T-helper 17 cell (primary cell): ENCODE measurements around the gene TAOK3. TPM values are rescaled to one million over a fixed set of nuclear protein-coding genes. Genes with fewer than 3 reads are reported as not detected.
A peak's percentile ranks its signal among the peaks of the same experiment; 100 is the strongest.
"Not testable (repeated sequence)": the region's sequence is repeated elsewhere in the genome, so short reads cannot be mapped to it uniquely, and the experiment has no call there.

Source experiments
- ATAC-seq: fragments of 150-1000 bp; cut with Tn5 transposase; 2 replicates; pipeline ENCODE4 v1.10.0; 2021; ENCODE audit warnings: mild to moderate bottlenecking, moderate library complexity
- DNase-seq, 3 donors: peaks; one replicate each; pipeline versions ENCODE4 v3.0.0 to v3.0.0-alpha.2; 2020 to 2021
- H3K9me3 ChIP-seq: one replicate; pipeline ENCODE4 v1.7.0; 2013; ENCODE audit warnings: low read length, mild to moderate bottlenecking; ENCODE audit not compliant: control insufficient read depth, poor library complexity, severe bottlenecking
- H3K27ac Mint-ChIP-seq: one replicate; pipeline ENCODE4 v1.8.0; 2022; ENCODE audit warnings: mild to moderate bottlenecking, moderate library complexity, mixed read lengths
- H3K27me3 Mint-ChIP-seq: one replicate; pipeline ENCODE4 v1.8.0; 2022; ENCODE audit warnings: mixed read lengths
- H3K36me3 Mint-ChIP-seq: one replicate; pipeline ENCODE4 v1.8.0; 2022; ENCODE audit warnings: low read depth, mixed read lengths
- H3K4me1 Mint-ChIP-seq: one replicate; pipeline ENCODE4 v1.8.0; 2022; ENCODE audit warnings: mild to moderate bottlenecking, mixed read lengths
- H3K4me3 Mint-ChIP-seq: one replicate; pipeline ENCODE4 v1.8.0; 2022; ENCODE audit warnings: mild to moderate bottlenecking, moderate library complexity, mixed read lengths
- total RNA-seq, 4 donors: library from RNA in 2 of 4; stranded (reverse) in 2 of 4; gene quantifications; one replicate each; pipeline ENCODE4 v1.2.3 and lab custom pipeline; 2022 to 2026

The TAOK3 gene
- total RNA-seq, 2 donors from 2014 or later = 77.8 to 82.2 TPM

- Mint-ChIP-seq H3K27me3 (no peaks in the 10 kb centered on the region), H3K4me1 (peaks cover 20% of the 10 kb centered on the region), H3K36me3 (peaks cover 2% of the 10 kb centered on the region), H3K4me3 (no peak overlapping the region), H3K27ac (no peak overlapping the region)
- no peaks in the 10 kb centered on the region for H3K9me3 ChIP-seq
- no peak for DNase-seq
- ATAC-seq = no peak
These were observed 231.9 kb downstream of the TAOK3 start for GRCh38 chr12:118140825-118141224.

- ATAC-seq = no peak
- Mint-ChIP-seq H3K4me3 (peak overlapping the region; percentile 95), H3K4me1 (peaks cover 21% of the 10 kb centered on the region), H3K27me3 (no peaks in the 10 kb centered on the region), H3K27ac (peak overlapping the region; percentile 93), H3K36me3 (peaks cover 2% of the 10 kb centered on the region)
- DNase-seq = no peak
- no peaks in the 10 kb centered on the region for H3K9me3 ChIP-seq
These were observed 235.5 kb downstream of the TAOK3 start for GRCh38 chr12:118137148-118137678.

- no peak for DNase-seq
- Mint-ChIP-seq H3K4me3 (peak overlapping the region; percentile 95), H3K27me3 (no peaks in the 10 kb centered on the region), H3K27ac (peak overlapping the region; percentile 93), H3K36me3 (peaks cover 2% of the 10 kb centered on the region), H3K4me1 (peaks cover 25% of the 10 kb centered on the region)
- H3K9me3 ChIP-seq = no peaks in the 10 kb centered on the region
- peak; percentile 18 for ATAC-seq
These were observed 236.1 kb downstream of the TAOK3 start for GRCh38 chr12:118136559-118137003.

GRCh38 chr12:118135788-118136558, 236.7 kb downstream of the TAOK3 start, which contains the start of gene PEBP1:
Gene PEBP1, plus strand, starts transcription at chr12:118136124. Its CDS starts 86 bp downstream, at chr12:118136210.
- peaks cover 2% of the 10 kb centered on the region for H3K36me3 Mint-ChIP-seq
- H3K27me3 Mint-ChIP-seq = no peaks in the 10 kb centered on the region
- peak within 1 kb of the TSS; percentile 95 for H3K4me3 Mint-ChIP-seq
- peak; percentile 100 for ATAC-seq
- DNase-seq = peak; percentile 87 to 88 (median 88)
- peak within 1 kb of the TSS; percentile 93 for H3K27ac Mint-ChIP-seq
- H3K9me3 ChIP-seq = no peaks in the 10 kb centered on the region
- H3K4me1 Mint-ChIP-seq = peaks cover 25% of the 10 kb centered on the region

GRCh38 chr12:118129436-118129835, 243.3 kb downstream of the TAOK3 start:
- H3K36me3 Mint-ChIP-seq, H3K4me3 Mint-ChIP-seq, ATAC-seq, H3K27me3 Mint-ChIP-seq, H3K9me3 ChIP-seq, H3K4me1 Mint-ChIP-seq, DNase-seq, H3K27ac Mint-ChIP-seq: not testable (repeated sequence)

GRCh38 chr12:118127867-118128266, 244.8 kb downstream of the TAOK3 start:
- H3K36me3 Mint-ChIP-seq = no peaks in the 10 kb centered on the region
- no peak for ATAC-seq
- no peak for DNase-seq
- no peaks in the 10 kb centered on the region for H3K27me3 Mint-ChIP-seq
- no peak overlapping the region for H3K4me3 Mint-ChIP-seq
- no peak overlapping the region for H3K27ac Mint-ChIP-seq
- peaks cover 5% of the 10 kb centered on the region for H3K4me1 Mint-ChIP-seq
- H3K9me3 ChIP-seq = no peaks in the 10 kb centered on the region

- DNase-seq = no peak
- ATAC-seq = no peak
- no peaks in the 10 kb centered on the region for H3K27me3 Mint-ChIP-seq
- H3K27ac Mint-ChIP-seq = no peak overlapping the region
- no peak overlapping the region for H3K4me3 Mint-ChIP-seq
- H3K36me3 Mint-ChIP-seq = no peaks in the 10 kb centered on the region
- no peaks in the 10 kb centered on the region for H3K9me3 ChIP-seq
- no peaks in the 10 kb centered on the region for H3K4me1 Mint-ChIP-seq
These were observed 246.5 kb downstream of the TAOK3 start for GRCh38 chr12:118126119-118126757.

- Mint-ChIP-seq H3K27ac (no peak overlapping the region), H3K4me1 (peaks cover 2% of the 10 kb centered on the region), H3K4me3 (no peak overlapping the region), H3K27me3 (no peaks in the 10 kb centered on the region), H3K36me3 (no peaks in the 10 kb centered on the region)
- ATAC-seq = no peak
- DNase-seq = no peak
- H3K9me3 ChIP-seq = no peaks in the 10 kb centered on the region
These were observed 247.0 kb downstream of the TAOK3 start for GRCh38 chr12:118125743-118126118.

- DNase-seq = no peak
- Mint-ChIP-seq H3K27ac (no peak overlapping the region), H3K36me3 (no peaks in the 10 kb centered on the region), H3K4me3 (no peak overlapping the region), H3K4me1 (peaks cover 7% of the 10 kb centered on the region), H3K27me3 (no peaks in the 10 kb centered on the region)
- H3K9me3 ChIP-seq = no peaks in the 10 kb centered on the region
- no peak for ATAC-seq
These were observed 248.3 kb downstream of the TAOK3 start for GRCh38 chr12:118124333-118124874.

GRCh38 chr12:118122264-118122663, 250.4 kb downstream of the TAOK3 start:
- H3K27me3 Mint-ChIP-seq = no peaks in the 10 kb centered on the region
- DNase-seq = no peak

GRCh38 chr12:118120579-118121363, 251.9 kb downstream of the TAOK3 start:
- DNase-seq = peak; percentile 46 to 50 (median 50)
- ATAC-seq = peak; percentile 86
- H3K4me1 Mint-ChIP-seq = peaks cover 7% of the 10 kb centered on the region
- no peaks in the 10 kb centered on the region for H3K27me3 Mint-ChIP-seq
- peak overlapping the region; percentile 90 for H3K27ac Mint-ChIP-seq
- H3K4me3 Mint-ChIP-seq = peak overlapping the region; percentile 73
- no peaks in the 10 kb centered on the region for H3K36me3 Mint-ChIP-seq
- no peaks in the 10 kb centered on the region for H3K9me3 ChIP-seq

More at GRCh38 chr12:118122264-118122663, 250.4 kb downstream of the TAOK3 start:
- H3K9me3 ChIP-seq = no peaks in the 10 kb centered on the region
- Mint-ChIP-seq H3K36me3 (no peaks in the 10 kb centered on the region), H3K27ac (no peak overlapping the region), H3K4me3 (no peak overlapping the region), H3K4me1 (peaks cover 7% of the 10 kb centered on the region)
- ATAC-seq = no peak

GRCh38 chr12:118119449-118119879, 253.2 kb downstream of the TAOK3 start:
- DNase-seq = no peak
- Mint-ChIP-seq H3K36me3 (no peaks in the 10 kb centered on the region), H3K4me1 (peaks cover 7% of the 10 kb centered on the region), H3K27me3 (no peaks in the 10 kb centered on the region), H3K27ac (peak overlapping the region; percentile 90), H3K4me3 (no peak overlapping the region)
- no peak for ATAC-seq
- no peaks in the 10 kb centered on the region for H3K9me3 ChIP-seq
